H1 (cell line): ENCODE data around the gene HPN. TPM values are rescaled to one million over a fixed set of nuclear protein-coding genes. Genes with fewer than 3 reads are reported as not detected.

Source experiments
- CTCF ChIA-PET: fragments of 300-600 bp; sonication (Branson Sonifier 250); formaldehyde crosslinking; loops from one replicate; lab custom pipeline; 2021; ENCODE audit not compliant: partially characterized antibody; lab: Charles Lee
- POLR2A ChIA-PET: fragments of 300-600 bp; sonication (Branson Sonifier 250); formaldehyde crosslinking; loops from one replicate; lab custom pipeline; 2021; ENCODE audit warnings: inconsistent platforms; ENCODE audit not compliant: partially characterized antibody; lab: Charles Lee
- DNase-seq, 2 experiments: peaks; one replicate each; pipeline versions ENCODE4 v3.0.0 to v3.0.0-alpha.2; 2010 to 2022; ENCODE audit warnings: low spot score in 2 of 2, low read depth in 1 of 2, mixed read lengths in 1 of 2
- FAIRE-seq: peaks from 2 replicates; lab custom pipeline; 2011; peaks lifted over from hg19 to GRCh38; lab: Jason Lieb, UNC
- H2AFZ ChIP-seq: 2 replicates; pipeline ENCODE4 v1.8.1; 2012; ENCODE audit warnings: low read length, inconsistent platforms
- H2AK5ac ChIP-seq: 2 replicates; pipeline ENCODE4 v1.6.1; 2013; ENCODE audit warnings: low read depth, low read length
- H2BK120ac ChIP-seq: replicated peaks from 2 replicates; pipeline ENCODE3; 2013; ENCODE audit warnings: low read depth, low read length, inconsistent platforms
- H2BK12ac ChIP-seq: 2 replicates; pipeline ENCODE4 v1.6.1; 2013; ENCODE audit warnings: low read depth, low read length
- H2BK15ac ChIP-seq: 2 replicates; pipeline ENCODE4 v1.6.1; 2013; ENCODE audit warnings: low read length
- H2BK20ac ChIP-seq: 2 replicates; pipeline ENCODE4 v1.6.1; 2013; ENCODE audit warnings: low read length
- H2BK5ac ChIP-seq: 2 replicates; pipeline ENCODE4 v1.6.1; 2013; ENCODE audit warnings: low read depth, low read length
- H3K14ac ChIP-seq: 2 replicates; pipeline ENCODE4 v1.6.1; 2013; ENCODE audit warnings: inconsistent platforms; ENCODE audit not compliant: insufficient read length
- H3K18ac ChIP-seq: 2 replicates; pipeline ENCODE4 v1.6.1; 2013; ENCODE audit warnings: low read length; ENCODE audit errors: extremely low read depth
- H3K23ac ChIP-seq: 2 replicates; pipeline ENCODE4 v1.6.1; 2013; ENCODE audit warnings: inconsistent platforms; ENCODE audit not compliant: insufficient read length
- H3K23me2 ChIP-seq: 2 replicates; pipeline ENCODE4 v1.6.1; 2013; ENCODE audit warnings: low read depth, low read length
- H3K27ac ChIP-seq: 2 replicates; pipeline ENCODE4 v1.6.1; 2011; ENCODE audit warnings: low read depth, low read length, inconsistent platforms
- H3K27me3 ChIP-seq, 4 experiments: replicated peaks in 1 of 4; 1 replicate in 1 of 4; 2 replicates in 3 of 4; pipeline versions ENCODE4 v1.6.1 to v1.8.1; 2011 to 2013; ENCODE audit warnings: low read length in 3 of 4, mild to moderate bottlenecking in 3 of 4, inconsistent platforms in 2 of 4, mixed read lengths in 2 of 4, moderate library complexity in 1 of 4; ENCODE audit not compliant: control insufficient read depth in 3 of 4, insufficient read depth in 3 of 4; ENCODE audit errors: extremely low read depth in 1 of 4
- H3K36me3 ChIP-seq, 4 experiments: 2 replicates each; pipeline versions ENCODE4 v1.6.1 to v1.8.1; 2011 to 2013; ENCODE audit warnings: mild to moderate bottlenecking in 4 of 4, low read length in 3 of 4, moderate library complexity in 2 of 4, control low read depth in 1 of 4, inconsistent platforms in 1 of 4; ENCODE audit not compliant: insufficient read depth in 4 of 4, control insufficient read depth in 2 of 4
- H3K4ac ChIP-seq: replicated peaks from 2 replicates; pipeline ENCODE3; 2013; ENCODE audit warnings: low read length, low read depth, mixed read lengths, inconsistent platforms; ENCODE audit not compliant: insufficient read length
- H3K4me1 ChIP-seq, 4 experiments: replicated peaks in 1 of 4; 1 replicate in 1 of 4; 2 replicates in 3 of 4; pipeline versions ENCODE4 v1.6.1 to v1.8.1; 2011 to 2013; ENCODE audit warnings: low read length in 3 of 4, inconsistent platforms in 2 of 4, mixed read lengths in 1 of 4; ENCODE audit not compliant: insufficient read depth in 4 of 4, control insufficient read depth in 3 of 4
- H3K4me2 ChIP-seq, 2 experiments: 2 replicates each; pipeline versions ENCODE4 v1.6.1 to v1.8.1; 2011 to 2013; ENCODE audit warnings: low read depth in 2 of 2, low read length in 2 of 2, control low read depth in 1 of 2, inconsistent platforms in 1 of 2, mild to moderate bottlenecking in 1 of 2; ENCODE audit not compliant: insufficient read depth in 1 of 2
- H3K4me3 ChIP-seq, 4 experiments: fragments of 200-600, 300-600 bp in 1 of 4; sonication (generic), shearing (Covaris generic), sonication (Bioruptor Twin) in 1 of 4; 2 replicates each; pipeline versions ENCODE4 v1.5.1 to v1.8.1; 2011 to 2016; ENCODE audit warnings: low read length in 4 of 4, low read depth in 3 of 4, control low read depth in 2 of 4, inconsistent platforms in 2 of 4, mild to moderate bottlenecking in 2 of 4, mixed read lengths in 1 of 4, moderate library complexity in 1 of 4; ENCODE audit not compliant: insufficient read depth in 2 of 4; ENCODE audit errors: extremely low read depth in 1 of 4
- H3K56ac ChIP-seq: replicated peaks from 2 replicates; pipeline ENCODE3; 2013; ENCODE audit warnings: low read depth, mild to moderate bottlenecking, mixed read lengths, low read length, inconsistent platforms; ENCODE audit not compliant: insufficient read length
- H3K79me1 ChIP-seq: 2 replicates; pipeline ENCODE4 v1.6.1; 2013; ENCODE audit warnings: low read depth, low read length, control low read depth
- H3K79me2 ChIP-seq, 2 experiments: 2 replicates each; pipeline versions ENCODE4 v1.6.1 to v1.8.1; 2012 to 2013; ENCODE audit warnings: low read length in 2 of 2, mild to moderate bottlenecking in 2 of 2, inconsistent platforms in 1 of 2; ENCODE audit not compliant: insufficient read depth in 2 of 2, control insufficient read depth in 1 of 2
- H3K9ac ChIP-seq, 4 experiments: replicated peaks in 1 of 4; 1 replicate in 1 of 4; 2 replicates in 3 of 4; pipeline versions ENCODE4 v1.6.1 to v1.8.1; 2011 to 2013; ENCODE audit warnings: low read depth in 3 of 4, low read length in 3 of 4, control low read depth in 2 of 4, mild to moderate bottlenecking in 2 of 4, moderate library complexity in 2 of 4, inconsistent platforms in 1 of 4; ENCODE audit errors: extremely low read depth in 1 of 4
- H3K9me3 ChIP-seq, 2 experiments: 2 replicates each; pipeline versions ENCODE4 v1.6.1 to v1.8.1; 2012 to 2013; ENCODE audit warnings: mild to moderate bottlenecking in 2 of 2, moderate library complexity in 2 of 2, control low read depth in 1 of 2, inconsistent platforms in 1 of 2, low read depth in 1 of 2, low read length in 1 of 2, mixed read lengths in 1 of 2; ENCODE audit not compliant: insufficient read depth in 2 of 2
- H4K20me1 ChIP-seq, 2 experiments: replicated peaks in 1 of 2; 2 replicates each; pipeline versions ENCODE3 to v1.8.1; 2011 to 2013; ENCODE audit warnings: inconsistent platforms in 2 of 2, low read length in 2 of 2, mild to moderate bottlenecking in 1 of 2; ENCODE audit not compliant: insufficient read depth in 2 of 2, control insufficient read depth in 1 of 2
- H4K5ac ChIP-seq: 2 replicates; pipeline ENCODE4 v1.6.1; 2013; ENCODE audit warnings: low read length, low read depth, mixed read lengths, inconsistent platforms; ENCODE audit not compliant: insufficient read length
- H4K8ac ChIP-seq: 2 replicates; pipeline ENCODE4 v1.8.0; 2013; ENCODE audit warnings: mild to moderate bottlenecking, moderate library complexity, low read length, inconsistent platforms; ENCODE audit not compliant: insufficient read depth; ENCODE audit errors: extremely low read depth
- H4K91ac ChIP-seq: replicated peaks from 2 replicates; pipeline ENCODE3; 2013; ENCODE audit warnings: low read length, mixed read lengths, inconsistent platforms; ENCODE audit not compliant: insufficient read length
- ATF2 ChIP-seq: IDR thresholded peaks from 2 replicates; pipeline ENCODE4 v1.6.1; 2012; ENCODE audit warnings: low read length, inconsistent platforms
- CHD1 ChIP-seq: IDR thresholded peaks from 2 replicates; pipeline ENCODE4 v1.6.1; 2012; ENCODE audit warnings: low read depth, low read length, improper control_type of control experiment
- SIRT6 ChIP-seq: IDR thresholded peaks from one replicate; pipeline ENCODE4 v1.7.1; 2012; ENCODE audit warnings: low read length, inconsistent platforms
- SIX5 ChIP-seq: IDR thresholded peaks from 2 replicates; pipeline ENCODE4 v1.6.1; 2011; ENCODE audit warnings: mild to moderate bottlenecking, low read depth, low read length
- SP4 ChIP-seq: IDR thresholded peaks from 2 replicates; pipeline ENCODE4 v1.6.1; 2012; ENCODE audit warnings: low read length, inconsistent platforms
- WGBS, 2 experiments: shearing (Covaris generic) in 1 of 2; methylation state at CpG; one replicate each; pipeline versions ENCODE4 v1.1.6 to v1.1.7; 2013 to 2015; ENCODE audit warnings: low lambda C conversion rate in 2 of 2, mixed read lengths in 2 of 2, inconsistent platforms in 1 of 2, low coverage in 1 of 2, missing lambda C conversion rate in 1 of 2; ENCODE audit not compliant: insufficient replicate concordance in 2 of 2, insufficient coverage in 1 of 2, insufficient read length in 1 of 2; ENCODE audit errors: extremely low coverage in 1 of 2, missing lambda C conversion rate in 1 of 2; 5-methylcytosine and 5-hydroxymethylcytosine counted together
- polyA plus RNA-seq, 7 experiments: library from polyadenylated mRNA; depleted of rRNA in 3 of 7; stranded (reverse) in 5 of 7; unstranded in 2 of 7; fragments of >200 nt in 5 of 7; fragments of 200-250 nt in 2 of 7; gene quantifications; 1 replicate in 5 of 7; 2 replicates in 1 of 7; 4 replicates in 1 of 7; pipeline versions ENCODE4 v1.2.1 to v1.2.3, GENCODE V29; 2011 to 2013; ENCODE audit warnings: missing spikeins in 2 of 7, mixed read lengths in 2 of 7
- total RNA-seq: library from RNA; stranded (reverse); fragmentation: NEBNext Ultra II Directional; extraction: Animal tissue kit (Norgen Biotek cat#: 25700); gene quantifications from 2 replicates; pipeline ENCODE4 v1.2.1, GENCODE V29; 2021

The HPN gene
- total and polyA plus RNA-seq, 2 of the 8 experiments (the other 6 are each of a cell fraction or from before 2014, with no cell fraction given), result 14.7 to 33.7 TPM

- FAIRE-seq, result no peak
- Histone ChIP-seq H3K4me3 (no peak overlapping the region), H2AFZ (no peak overlapping the region), H2AK5ac (no peak overlapping the region), H2BK120ac (no peak overlapping the region), H3K9me3 (no peaks in the 10 kb centered on the region), H3K27ac (no peak overlapping the region), H3K79me2 (no peaks in the 10 kb centered on the region), H4K91ac (no peak overlapping the region), H2BK5ac (no peak overlapping the region), H3K56ac (no peak overlapping the region), H3K36me3 (peaks cover 26 to 54% (median 46%) of the 10 kb centered on the region in 4 experiments), H3K18ac (no peak overlapping the region), H3K79me1 (no peaks in the 10 kb centered on the region), H4K8ac (no peak overlapping the region), H3K23ac (no peak overlapping the region), H2BK15ac (no peak overlapping the region), H3K4me1 (peaks cover 0 to 8% (median 4%) of the 10 kb centered on the region in 4 experiments; a peak in 6 of 7 replicates), H3K14ac (no peak overlapping the region), H3K23me2 (peaks cover 10% of the 10 kb centered on the region; the same call in 1 of the 2 replicates), H3K4me2 (no peak overlapping the region), H3K27me3 (peaks cover 0 to 20% (median 18%) of the 10 kb centered on the region in 4 experiments; a peak in 6 of 7 replicates), H2BK20ac (no peak overlapping the region), H4K20me1 (peaks cover 7 to 22% of the 10 kb centered on the region in 2 experiments), H3K9ac (no peak overlapping the region), H3K4ac (no peak overlapping the region), H4K5ac (no peak overlapping the region), H2BK12ac (no peak overlapping the region)
- no peak for DNase-seq
- WGBS, 2 experiments, result 88% methylated on average over 8 of the region's 8 CpGs; no CpG with 5 or more reads in 1 of the 2 experiments
- CTCF ChIA-PET, result interaction anchor here (0.6 to 3.2 kb wide), 5 partner anchors 17 to 188 kb away, joined by 3 to 11 read pairs (median 3); no protein-coding TSS in a partner anchor
- POLR2A ChIA-PET, result interaction anchor here (1.1 to 24.8 kb wide), 5 partner anchors 8 to 22 kb away, joined by 3 to 366 read pairs (median 10); partner anchors contain the start of gene GRAMD1A
- TF ChIP-seq ATF2 (no peak), SP4 (no peak), CHD1 (no peak), SIRT6 (no peak), SIX5 (no peak)
These were observed 14.5 kb upstream of the HPN start for GRCh38 chr19:35027009-35027408.
